A549 (cell line): ENCODE data around the gene OR13G1. TPM values are rescaled to one million over a fixed set of nuclear protein-coding genes. Genes with fewer than 3 reads are reported as not detected.
A peak's percentile ranks its signal among the peaks of the same experiment; 100 is the strongest.

ENCODE experiments used
- ATAC-seq, 2 experiments: fragments of 200-7000 bp in 1 of 2; fragments of >200 bp in 1 of 2; cut with Nextera tagmentation in 1 of 2; cut with Tn5 transposase in 1 of 2; 3 replicates each; pipeline versions ENCODE4 v1.8.0 to v1.9.1; 2018 to 2020; ENCODE audit warnings: mild to moderate bottlenecking in 1 of 2, moderate library complexity in 1 of 2
- CTCF ChIA-PET: fragments of 300-600 bp; sonication (Branson Sonifier 250); formaldehyde crosslinking; extraction: SDS; loops from one replicate; lab custom pipeline; 2021; ENCODE audit warnings: antibody characterized with exemption, inconsistent platforms; lab: Yijun Ruan, JAX
- POLR2A ChIA-PET: fragments of 350-600 bp; formaldehyde crosslinking; extraction: SDS; loops from one replicate; lab custom pipeline; 2021; ENCODE audit warnings: antibody characterized with exemption, inconsistent platforms; lab: Yijun Ruan, JAX
- DNase-seq, 2 experiments: peaks; one replicate each; pipeline versions ENCODE4 v3.0.0 to v3.0.0-alpha.2; 2011 to 2016; ENCODE audit warnings: low read depth in 1 of 2, low spot score in 1 of 2
- FAIRE-seq: peaks from 2 replicates; lab custom pipeline; 2011; peaks lifted over from hg19 to GRCh38; lab: Jason Lieb, UNC
- H3K27ac ChIP-seq, 2 experiments: fragments of >200 bp; sonication (Bioruptor Twin); formaldehyde crosslinking; 3 replicates each; pipeline ENCODE4 v1.5.1; 2016 to 2017
- H3K4me1 ChIP-seq: fragments of >200 bp; sonication (Bioruptor Twin); formaldehyde crosslinking; 3 replicates; pipeline ENCODE4 v1.6.1; 2016
- H3K4me2 ChIP-seq: fragments of >200 bp; sonication (Bioruptor Twin); formaldehyde crosslinking; 3 replicates; pipeline ENCODE4 v1.6.1; 2016
- H3K4me3 ChIP-seq: fragments of >200 bp; sonication (Bioruptor Twin); formaldehyde crosslinking; 3 replicates; pipeline ENCODE4 v1.5.1; 2016
- H3K9me3 ChIP-seq: fragments of >200 bp; sonication (Bioruptor Twin); formaldehyde crosslinking; 3 replicates; pipeline ENCODE4 v1.6.1; 2016
- CBX8 ChIP-seq: fragments of 200-600 bp; sonication (generic); IDR thresholded peaks from 2 replicates; pipeline ENCODE4 v1.6.1; 2016
- CTCF ChIP-seq: fragments of >200 bp; sonication (Bioruptor Twin); formaldehyde crosslinking; IDR thresholded peaks from 3 replicates; pipeline ENCODE4 v1.5.1; 2016
- EHF ChIP-seq: fragments of 250-450 bp; sonication (Bioruptor Pico); IDR thresholded peaks from 2 replicates; pipeline ENCODE4 v1.5.0; 2020; ENCODE audit warnings: mild to moderate bottlenecking
- ESRRA ChIP-seq: fragments of 150-350 bp; IDR thresholded peaks from 2 replicates; pipeline ENCODE4 v1.6.1; 2014; ENCODE audit warnings: mild to moderate bottlenecking, low read length, borderline replicate concordance
- FOSL2 ChIP-seq, 2 experiments: fragments of 450-650 bp in 1 of 2; fragments of >200 bp in 1 of 2; sonication (Bioruptor Twin) in 1 of 2; formaldehyde crosslinking; IDR thresholded peaks; 2 replicates each; pipeline versions ENCODE4 v1.5.0 to v1.6.1; 2016 to 2020; ENCODE audit warnings: mild to moderate bottlenecking in 1 of 2, moderate library complexity in 1 of 2
- HOXB13 ChIP-seq: fragments of 250-450 bp; sonication (Bioruptor Pico); IDR thresholded peaks from 2 replicates; pipeline ENCODE4 v1.5.0; 2020; ENCODE audit warnings: low read depth, mild to moderate bottlenecking, moderate library complexity
- JUN ChIP-seq, 2 experiments: fragments of >200 bp; sonication (Bioruptor Twin); formaldehyde crosslinking; IDR thresholded peaks; 2 replicates in 1 of 2; 3 replicates in 1 of 2; pipeline ENCODE4 v1.6.1; 2016 to 2017
- JUNB ChIP-seq: fragments of >200 bp; sonication (Bioruptor Twin); formaldehyde crosslinking; IDR thresholded peaks from 2 replicates; pipeline ENCODE4 v1.6.1; 2016
- POLR2AphosphoS2 ChIP-seq: conservative IDR thresholded peaks from 2 replicates; pipeline ENCODE4 v1.6.1; 2012; ENCODE audit warnings: low read length, improper control_type of control experiment, inconsistent platforms
- RAD21 ChIP-seq, 2 experiments: fragments of >200 bp in 1 of 2; sonication (Bioruptor Twin) in 1 of 2; formaldehyde crosslinking in 1 of 2; IDR thresholded peaks in 1 of 2; conservative IDR thresholded peaks in 1 of 2; 2 replicates in 1 of 2; 3 replicates in 1 of 2; pipeline ENCODE4 v1.6.1; 2012 to 2018; ENCODE audit warnings: inconsistent platforms in 1 of 2
- SREBF2 ChIP-seq: fragments of 450-650 bp; IDR thresholded peaks from 2 replicates; pipeline ENCODE4 v1.6.1; 2014; ENCODE audit warnings: mild to moderate bottlenecking, moderate library complexity
- USF2 ChIP-seq: fragments of 450-650 bp; IDR thresholded peaks from 2 replicates; pipeline ENCODE4 v1.6.1; 2014; ENCODE audit warnings: antibody characterized with exemption
- ZNF302 ChIP-seq: fragments of 250-450 bp; sonication (Bioruptor Pico); IDR thresholded peaks from 2 replicates; pipeline ENCODE4 v1.9.0; 2021; ENCODE audit warnings: inconsistent platforms, mild to moderate bottlenecking, moderate library complexity
- ZSCAN20 ChIP-seq: fragments of 250-450 bp; sonication (Bioruptor Pico); IDR thresholded peaks from 2 replicates; pipeline ENCODE4 v1.8.0; 2022; ENCODE audit warnings: mild to moderate bottlenecking, moderate library complexity
- WGBS: methylation state at CpG from one replicate; pipeline ENCODE4 v1.1.6; 2017; ENCODE audit errors: missing lambda C conversion rate; 5-methylcytosine and 5-hydroxymethylcytosine counted together
- polyA plus RNA-seq, 4 experiments: library from polyadenylated mRNA; depleted of rRNA in 3 of 4; stranded (reverse); fragments of >200 nt; fragmentation: RNase III in 1 of 4; extraction: RNeasy Plus Mini Kit Qiagen cat#74134 plus additional on column Dnase treatment in 1 of 4; gene quantifications; 2 replicates in 3 of 4; 3 replicates in 1 of 4; pipeline ENCODE4 v1.2.3, GENCODE V29; 2011 to 2017
- TF ChIP-seq, protein P1 (sequence below): IDR thresholded peaks from 2 replicates; pipeline ENCODE4 v1.6.1; 2012
- TF ChIP-seq, protein P2 (sequence below): IDR thresholded peaks from 2 replicates; pipeline ENCODE4 v1.6.1; 2012
- TF ChIP-seq, protein P3 (sequence below): fragments of >200 bp; sonication (Bioruptor Twin); formaldehyde crosslinking; IDR thresholded peaks from 3 replicates; pipeline ENCODE4 v1.6.1; 2016
- TF ChIP-seq, protein P4 (sequence below): fragments of 200-600 bp; sonication (generic); IDR thresholded peaks from 2 replicates; pipeline ENCODE4 v1.6.1; 2016; ENCODE audit warnings: antibody characterized with exemption, mild to moderate bottlenecking, moderate library complexity

Gene OR13G1
- polyA plus RNA-seq, 2 of the 4 experiments (the other 2 are of a cell fraction), result not detected

DNA sequence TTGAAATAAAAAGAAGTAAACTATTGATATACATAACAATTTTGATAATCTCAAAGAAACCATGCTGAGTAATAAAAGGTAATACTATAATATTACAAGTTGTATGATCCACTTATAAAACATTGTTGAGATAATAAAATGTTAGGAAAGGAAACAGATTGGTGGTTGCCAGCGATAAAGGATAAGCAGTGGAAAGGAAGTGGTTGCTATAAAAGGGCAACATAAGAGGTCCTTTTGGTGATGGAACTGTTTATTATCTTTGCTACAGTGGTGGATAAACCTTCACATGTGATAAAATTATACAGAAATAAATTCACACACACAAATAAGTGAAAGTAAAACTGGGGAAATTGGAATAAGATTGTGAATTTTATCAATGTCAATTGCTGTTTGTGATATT lies 21.8 kb upstream of the OR13G1 start:
- DNase-seq, result no peak
- 73% methylated on average over 1 of the region's 1 CpG for WGBS
- H3K4me2 ChIP-seq, result no peak overlapping the region
- H3K4me3 ChIP-seq, result no peak overlapping the region
- peaks cover 2% of the 10 kb centered on the region; the same call in 1 of the 3 replicates for H3K9me3 ChIP-seq
- ChIA-PET CTCF (no interaction called here), POLR2A (no interaction called here)
- TF ChIP-seq, protein P1, sequence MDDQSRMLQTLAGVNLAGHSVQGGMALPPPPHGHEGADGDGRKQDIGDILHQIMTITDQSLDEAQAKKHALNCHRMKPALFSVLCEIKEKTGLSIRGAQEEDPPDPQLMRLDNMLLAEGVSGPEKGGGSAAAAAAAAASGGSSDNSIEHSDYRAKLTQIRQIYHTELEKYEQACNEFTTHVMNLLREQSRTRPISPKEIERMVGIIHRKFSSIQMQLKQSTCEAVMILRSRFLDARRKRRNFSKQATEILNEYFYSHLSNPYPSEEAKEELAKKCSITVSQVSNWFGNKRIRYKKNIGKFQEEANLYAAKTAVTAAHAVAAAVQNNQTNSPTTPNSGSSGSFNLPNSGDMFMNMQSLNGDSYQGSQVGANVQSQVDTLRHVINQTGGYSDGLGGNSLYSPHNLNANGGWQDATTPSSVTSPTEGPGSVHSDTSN, result no peak
- TF ChIP-seq USF2, result no peak
- no peak for ATAC-seq
- no peak for FAIRE-seq
- H3K4me1 ChIP-seq, result no peaks in the 10 kb centered on the region
- no peak overlapping the region for H3K27ac ChIP-seq

- DNase-seq (peak; percentile 2 to 42), ATAC-seq (peak in 1 of 2 experiments; percentile 68; a peak in 2 of 6 replicates), FAIRE-seq (no peak)
- Histone ChIP-seq H3K27ac (no peak overlapping the region), H3K4me1 (no peaks in the 10 kb centered on the region), H3K4me3 (no peak overlapping the region), H3K4me2 (no peak overlapping the region), H3K9me3 (no peaks in the 10 kb centered on the region)
- TF ChIP-seq CTCF, result peak; percentile 20; the same call in 1 of the 3 replicates
- TF ChIP-seq RAD21 (conservative IDR thresholded peaks at IDR 0.05 in 1 of 2, IDR thresholded peaks at IDR 0.05 in 1 of 2), result peak in 1 of 2 experiments; percentile 46; a peak in 3 of 5 replicates
- TF ChIP-seq HOXB13 (CRISPR knock-in tag), result no peak
- WGBS, result 20% methylated on average over 7 of the region's 7 CpGs
- ChIA-PET POLR2A (no interaction called here), CTCF (no interaction called here)
Measured at GRCh38 chr1:247681288-247681897, 1.9 kb upstream of the OR13G1 start.

- ChIA-PET POLR2A (no interaction called here), CTCF (no interaction called here)
- no peak overlapping the region for H3K27ac ChIP-seq
- H3K4me1 ChIP-seq, result no peaks in the 10 kb centered on the region
- FAIRE-seq, result no peak
- no peak for ATAC-seq
- 28% methylated on average over 4 of the region's 4 CpGs for WGBS
- DNase-seq, result no peak
- H3K4me2 ChIP-seq, result no peak overlapping the region
- H3K9me3 ChIP-seq, result peaks cover 6% of the 10 kb centered on the region; the same call in 1 of the 3 replicates
- no peak overlapping the region for H3K4me3 ChIP-seq
- TF ChIP-seq JUN (IDR thresholded peaks at IDR 0.05) (no peak), FOSL2 (IDR thresholded peaks at IDR 0.05) (no peak), FOSL2 (CRISPR knock-in tag; IDR thresholded peaks at IDR 0.05) (no peak), JUNB (no peak), CBX8 (no peak), EHF (CRISPR knock-in tag) (no peak), ZNF302 (CRISPR knock-in tag) (no peak), ZSCAN20 (CRISPR knock-in tag) (no peak), CTCF (no peak), ESRRA (no peak), SREBF2 (no peak), POLR2AphosphoS2 (no peak)
- TF ChIP-seq, protein P1, result no peak
- TF ChIP-seq, protein P2, sequence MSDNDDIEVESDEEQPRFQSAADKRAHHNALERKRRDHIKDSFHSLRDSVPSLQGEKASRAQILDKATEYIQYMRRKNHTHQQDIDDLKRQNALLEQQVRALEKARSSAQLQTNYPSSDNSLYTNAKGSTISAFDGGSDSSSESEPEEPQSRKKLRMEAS, result no peak
- TF ChIP-seq, protein P3, sequence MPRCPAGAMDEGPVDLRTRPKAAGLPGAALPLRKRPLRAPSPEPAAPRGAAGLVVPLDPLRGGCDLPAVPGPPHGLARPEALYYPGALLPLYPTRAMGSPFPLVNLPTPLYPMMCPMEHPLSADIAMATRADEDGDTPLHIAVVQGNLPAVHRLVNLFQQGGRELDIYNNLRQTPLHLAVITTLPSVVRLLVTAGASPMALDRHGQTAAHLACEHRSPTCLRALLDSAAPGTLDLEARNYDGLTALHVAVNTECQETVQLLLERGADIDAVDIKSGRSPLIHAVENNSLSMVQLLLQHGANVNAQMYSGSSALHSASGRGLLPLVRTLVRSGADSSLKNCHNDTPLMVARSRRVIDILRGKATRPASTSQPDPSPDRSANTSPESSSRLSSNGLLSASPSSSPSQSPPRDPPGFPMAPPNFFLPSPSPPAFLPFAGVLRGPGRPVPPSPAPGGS, result no peak
- TF ChIP-seq, protein P4, sequence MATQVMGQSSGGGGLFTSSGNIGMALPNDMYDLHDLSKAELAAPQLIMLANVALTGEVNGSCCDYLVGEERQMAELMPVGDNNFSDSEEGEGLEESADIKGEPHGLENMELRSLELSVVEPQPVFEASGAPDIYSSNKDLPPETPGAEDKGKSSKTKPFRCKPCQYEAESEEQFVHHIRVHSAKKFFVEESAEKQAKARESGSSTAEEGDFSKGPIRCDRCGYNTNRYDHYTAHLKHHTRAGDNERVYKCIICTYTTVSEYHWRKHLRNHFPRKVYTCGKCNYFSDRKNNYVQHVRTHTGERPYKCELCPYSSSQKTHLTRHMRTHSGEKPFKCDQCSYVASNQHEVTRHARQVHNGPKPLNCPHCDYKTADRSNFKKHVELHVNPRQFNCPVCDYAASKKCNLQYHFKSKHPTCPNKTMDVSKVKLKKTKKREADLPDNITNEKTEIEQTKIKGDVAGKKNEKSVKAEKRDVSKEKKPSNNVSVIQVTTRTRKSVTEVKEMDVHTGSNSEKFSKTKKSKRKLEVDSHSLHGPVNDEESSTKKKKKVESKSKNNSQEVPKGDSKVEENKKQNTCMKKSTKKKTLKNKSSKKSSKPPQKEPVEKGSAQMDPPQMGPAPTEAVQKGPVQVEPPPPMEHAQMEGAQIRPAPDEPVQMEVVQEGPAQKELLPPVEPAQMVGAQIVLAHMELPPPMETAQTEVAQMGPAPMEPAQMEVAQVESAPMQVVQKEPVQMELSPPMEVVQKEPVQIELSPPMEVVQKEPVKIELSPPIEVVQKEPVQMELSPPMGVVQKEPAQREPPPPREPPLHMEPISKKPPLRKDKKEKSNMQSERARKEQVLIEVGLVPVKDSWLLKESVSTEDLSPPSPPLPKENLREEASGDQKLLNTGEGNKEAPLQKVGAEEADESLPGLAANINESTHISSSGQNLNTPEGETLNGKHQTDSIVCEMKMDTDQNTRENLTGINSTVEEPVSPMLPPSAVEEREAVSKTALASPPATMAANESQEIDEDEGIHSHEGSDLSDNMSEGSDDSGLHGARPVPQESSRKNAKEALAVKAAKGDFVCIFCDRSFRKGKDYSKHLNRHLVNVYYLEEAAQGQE, result no peak
Measured at GRCh38 chr1:247680171-247680570, 632 bp upstream of the OR13G1 start.
